HL-60/S4 treated with retinoic acid at 250 ng/mL for 4 days and 3 days (cell line): Measurements from ENCODE around the gene HCAR3.
"Not testable (repeated sequence)": the region's sequence is repeated elsewhere in the genome, so short reads cannot be mapped to it uniquely, and the experiment has no call there.

Experiments used
- in situ Hi-C: fragments of 300-500 bp; cut with MboI; formaldehyde crosslinking; loops from 2 replicates; pipeline ENCODE4 v1.7.0; 2022; ENCODE audit warnings: low sequenced_read_pairs

Gene HCAR3

DNA sequence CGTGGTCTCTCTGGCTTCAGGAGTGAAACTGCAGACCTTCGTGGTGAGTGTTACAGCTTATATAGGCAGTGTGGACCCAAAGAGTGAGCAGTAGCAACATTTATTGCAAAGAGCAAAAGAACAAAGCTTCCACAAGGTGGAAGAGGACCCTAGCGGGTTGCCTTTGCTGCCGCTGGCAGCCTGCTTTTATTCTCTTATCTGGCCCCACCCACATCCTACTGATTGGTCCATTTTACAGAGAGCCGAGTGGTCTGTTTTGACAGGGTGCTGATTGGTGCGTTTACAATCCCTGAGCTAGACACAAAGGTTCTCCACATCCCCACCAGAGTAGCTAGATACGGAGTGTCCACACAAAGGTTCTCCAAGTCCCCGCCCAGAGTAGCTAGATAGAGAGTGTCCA is 40.6 kb downstream of the HCAR3 start:
- in situ Hi-C loops = not testable (repeated sequence)

DNA sequence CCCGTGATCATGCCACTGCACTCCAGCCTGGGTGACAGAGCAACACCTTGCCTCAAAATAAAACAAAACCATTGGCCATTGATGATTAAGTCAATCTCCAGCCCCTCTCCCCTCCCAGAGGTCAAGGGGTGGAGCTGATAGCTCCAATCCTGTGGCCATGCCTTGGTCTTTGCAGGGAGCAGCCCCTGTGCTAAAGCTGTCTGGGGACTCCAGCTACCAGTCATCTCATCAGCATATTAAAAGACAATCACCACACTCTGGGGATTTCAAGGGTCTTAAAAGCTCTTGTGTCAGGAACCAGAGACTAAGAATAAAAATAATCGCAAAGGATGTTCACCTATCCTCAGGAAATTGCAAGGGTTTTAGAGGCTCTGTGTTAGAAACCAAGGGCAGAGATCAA is 44.1 kb downstream of the HCAR3 start:
- in situ Hi-C loops = no loop called here

DNA sequence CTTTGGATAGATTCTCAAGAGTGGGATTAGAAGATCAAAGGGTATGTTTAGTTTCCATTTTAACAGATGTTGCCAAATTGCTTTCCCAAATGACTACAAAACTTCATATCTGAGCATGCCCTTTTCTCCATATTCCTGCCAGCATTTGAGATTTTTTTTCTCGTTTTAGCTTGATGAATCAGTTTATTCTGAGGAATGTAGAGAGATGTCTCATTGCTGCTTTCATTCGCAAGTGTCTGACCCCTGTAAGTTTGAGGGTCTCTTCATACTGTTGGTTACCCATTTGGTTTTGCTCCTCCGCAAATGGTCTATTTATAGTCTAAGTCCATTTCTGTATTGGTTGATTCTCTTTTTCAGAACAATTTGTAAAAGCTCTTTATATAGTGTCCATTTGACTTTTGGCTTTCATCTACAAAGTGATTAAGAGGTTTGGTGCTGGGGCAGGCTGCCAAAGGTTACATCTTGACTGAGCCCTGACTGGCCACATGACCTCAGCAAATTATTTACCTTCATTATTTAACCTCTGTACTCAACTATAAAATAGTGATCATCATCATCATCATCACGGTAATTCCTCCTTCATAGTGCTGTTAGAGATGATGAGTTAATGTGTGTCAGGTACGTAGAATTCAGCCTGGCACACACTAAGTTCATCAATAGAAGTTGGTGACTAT is 47.1 kb downstream of the HCAR3 start:
- in situ Hi-C loops = no loop called here

DNA sequence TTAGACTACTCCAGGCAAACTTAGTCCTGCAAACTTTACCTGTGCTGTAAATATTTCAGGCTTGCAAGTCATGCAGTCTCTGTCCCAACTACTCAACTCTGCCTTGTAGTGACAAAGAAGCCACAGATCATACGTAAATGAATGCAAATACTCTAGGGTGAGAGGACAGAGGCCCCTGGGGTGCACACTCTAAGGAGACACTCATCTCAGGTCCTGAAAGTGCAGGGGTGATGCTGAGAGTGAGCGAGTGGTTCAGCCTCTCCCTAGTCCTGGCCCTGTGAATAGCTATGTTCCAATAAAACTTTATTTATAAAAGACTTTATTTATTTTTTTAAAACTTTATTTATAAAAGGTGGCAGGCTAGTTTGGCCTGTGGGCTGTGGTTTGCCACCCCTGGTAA is 48.3 kb downstream of the HCAR3 start:
- in situ Hi-C loops = no loop called here

DNA sequence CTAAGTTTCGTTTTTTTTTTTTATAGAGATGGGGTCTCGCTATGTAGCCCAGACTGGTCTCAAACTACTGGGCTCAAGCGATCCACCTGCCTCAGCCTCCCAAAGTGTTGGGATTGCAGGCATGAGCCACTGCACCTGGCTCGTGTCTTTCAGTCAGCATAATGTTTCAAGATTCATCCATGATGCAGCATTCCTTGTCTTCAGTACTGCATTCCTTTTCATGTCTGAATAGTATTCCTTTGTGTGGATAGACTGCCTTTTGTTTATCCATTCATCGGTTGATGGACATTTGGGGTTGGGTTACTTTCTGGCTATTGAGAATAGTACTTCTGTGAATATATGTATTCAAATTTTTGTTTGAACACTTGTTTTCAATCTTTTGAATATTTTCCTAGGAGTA is 50.9 kb downstream of the HCAR3 start:
- in situ Hi-C loops = no loop called here

DNA sequence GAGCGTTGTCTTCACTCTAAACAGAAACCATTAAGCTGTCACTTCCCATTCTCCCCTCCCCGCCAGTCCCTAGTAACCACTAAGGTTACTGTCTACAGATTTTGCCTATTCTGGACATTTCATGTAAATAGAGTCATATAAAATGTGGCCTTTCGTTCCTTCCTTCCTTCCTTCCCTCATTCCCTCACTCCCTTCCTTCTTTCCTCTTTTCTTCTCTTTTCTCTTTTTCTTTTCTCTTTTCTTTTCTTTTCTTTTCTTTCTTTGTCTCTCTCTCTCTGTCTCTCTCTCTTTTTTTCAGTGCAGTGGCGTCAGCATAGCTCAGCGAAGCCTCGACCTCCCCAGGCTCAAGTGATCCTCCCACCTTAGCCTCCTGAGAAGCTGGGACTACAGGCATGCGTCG is 51.3 kb downstream of the HCAR3 start:
- in situ Hi-C loops = no loop called here
